ENCODE data around the gene OBSCN.

The OBSCN gene

DNA sequence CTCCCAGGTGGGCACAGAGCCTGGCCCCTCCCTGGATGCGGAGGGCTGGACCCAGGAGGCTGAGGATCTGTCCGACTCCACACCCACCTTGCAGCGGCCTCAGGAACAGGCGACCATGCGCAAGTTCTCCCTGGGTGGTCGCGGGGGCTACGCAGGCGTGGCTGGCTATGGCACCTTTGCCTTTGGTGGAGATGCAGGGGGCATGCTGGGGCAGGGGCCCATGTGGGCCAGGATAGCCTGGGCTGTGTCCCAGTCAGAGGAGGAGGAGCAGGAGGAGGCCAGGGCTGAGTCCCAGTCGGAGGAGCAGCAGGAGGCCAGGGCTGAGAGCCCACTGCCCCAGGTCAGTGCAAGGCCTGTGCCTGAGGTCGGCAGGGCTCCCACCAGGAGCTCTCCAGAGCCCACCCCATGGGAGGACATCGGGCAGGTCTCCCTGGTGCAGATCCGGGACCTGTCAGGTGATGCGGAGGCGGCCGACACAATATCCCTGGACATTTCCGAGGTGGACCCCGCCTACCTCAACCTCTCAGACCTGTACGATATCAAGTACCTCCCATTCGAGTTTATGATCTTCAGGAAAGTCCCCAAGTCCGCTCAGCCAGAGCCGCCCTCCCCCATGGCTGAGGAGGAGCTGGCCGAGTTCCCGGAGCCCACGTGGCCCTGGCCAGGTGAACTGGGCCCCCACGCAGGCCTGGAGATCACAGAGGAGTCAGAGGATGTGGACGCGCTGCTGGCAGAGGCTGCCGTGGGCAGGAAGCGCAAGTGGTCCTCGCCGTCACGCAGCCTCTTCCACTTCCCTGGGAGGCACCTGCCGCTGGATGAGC is 164.5 kb downstream of the OBSCN start:
- 90 to 92% methylated on average over 30 to 34 of the region's 34 CpGs for WGBS, 2 experiments (ENCODE audit: insufficient coverage in 2 of 2)
- Histone ChIP-seq H3K4me3 (ENCODE audit: extremely low read depth, insufficient read depth, low read length, poor library complexity, severe bottlenecking) (no peak overlapping the region), H3K4me1 (ENCODE audit: control insufficient read depth, insufficient read depth, low read length, poor library complexity, severe bottlenecking) (no peaks in the 10 kb centered on the region), H3K36me3 (ENCODE audit: control insufficient read depth, insufficient read depth, low read length) (no peaks in the 10 kb centered on the region), H3K9me3 (ENCODE audit: control insufficient read depth, low read length) (no peaks in the 10 kb centered on the region), H3K27ac (ENCODE audit: low read depth, low read length, severe bottlenecking) (no peak overlapping the region)

DNA sequence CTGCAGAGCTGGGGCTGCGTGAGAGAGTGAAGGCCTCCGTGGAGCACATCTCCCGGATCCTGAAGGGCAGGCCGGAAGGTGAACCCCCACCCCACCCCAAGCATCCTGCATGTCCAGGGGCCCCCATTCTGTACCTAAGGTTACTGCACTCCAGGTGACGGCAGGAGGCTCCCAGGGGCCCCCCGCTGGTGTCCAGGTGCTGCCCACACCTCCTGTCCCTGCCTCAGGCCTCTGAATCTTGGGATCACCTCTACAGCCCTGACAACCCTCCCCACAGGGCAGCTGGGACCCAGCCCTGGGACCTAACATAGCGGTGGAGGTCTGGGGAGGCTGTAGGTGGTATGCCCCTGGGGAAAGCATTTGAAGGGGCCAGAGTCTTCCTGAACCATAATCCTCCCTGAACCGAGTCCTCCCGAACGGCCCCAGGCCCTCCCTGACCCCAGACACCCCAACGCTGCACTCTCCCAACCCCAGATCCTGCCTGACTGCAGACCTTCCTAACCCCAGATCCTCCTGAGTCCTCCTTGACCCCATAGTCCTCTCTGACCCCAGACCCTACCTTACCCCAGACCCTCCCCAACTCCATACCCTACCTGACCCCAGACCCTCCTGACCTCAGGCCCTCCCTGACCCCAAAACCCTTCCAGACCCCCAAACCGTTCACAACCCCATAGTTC is 165.3 kb downstream of the OBSCN start:
- no peaks in the 10 kb centered on the region for H3K36me3 ChIP-seq (ENCODE audit: control insufficient read depth, insufficient read depth, low read length)
- H3K9me3 ChIP-seq (ENCODE audit: control insufficient read depth, low read length), result no peaks in the 10 kb centered on the region
- no peak overlapping the region for H3K27ac ChIP-seq (ENCODE audit: low read depth, low read length, severe bottlenecking)
- no peak overlapping the region for H3K4me3 ChIP-seq (ENCODE audit: extremely low read depth, insufficient read depth, low read length, poor library complexity, severe bottlenecking)
- 85 to 91% methylated on average over 5 to 11 of the region's 12 CpGs for WGBS, 2 experiments (ENCODE audit: insufficient coverage in 2 of 2)
- H3K4me1 ChIP-seq (ENCODE audit: control insufficient read depth, insufficient read depth, low read length, poor library complexity, severe bottlenecking), result no peaks in the 10 kb centered on the region

DNA sequence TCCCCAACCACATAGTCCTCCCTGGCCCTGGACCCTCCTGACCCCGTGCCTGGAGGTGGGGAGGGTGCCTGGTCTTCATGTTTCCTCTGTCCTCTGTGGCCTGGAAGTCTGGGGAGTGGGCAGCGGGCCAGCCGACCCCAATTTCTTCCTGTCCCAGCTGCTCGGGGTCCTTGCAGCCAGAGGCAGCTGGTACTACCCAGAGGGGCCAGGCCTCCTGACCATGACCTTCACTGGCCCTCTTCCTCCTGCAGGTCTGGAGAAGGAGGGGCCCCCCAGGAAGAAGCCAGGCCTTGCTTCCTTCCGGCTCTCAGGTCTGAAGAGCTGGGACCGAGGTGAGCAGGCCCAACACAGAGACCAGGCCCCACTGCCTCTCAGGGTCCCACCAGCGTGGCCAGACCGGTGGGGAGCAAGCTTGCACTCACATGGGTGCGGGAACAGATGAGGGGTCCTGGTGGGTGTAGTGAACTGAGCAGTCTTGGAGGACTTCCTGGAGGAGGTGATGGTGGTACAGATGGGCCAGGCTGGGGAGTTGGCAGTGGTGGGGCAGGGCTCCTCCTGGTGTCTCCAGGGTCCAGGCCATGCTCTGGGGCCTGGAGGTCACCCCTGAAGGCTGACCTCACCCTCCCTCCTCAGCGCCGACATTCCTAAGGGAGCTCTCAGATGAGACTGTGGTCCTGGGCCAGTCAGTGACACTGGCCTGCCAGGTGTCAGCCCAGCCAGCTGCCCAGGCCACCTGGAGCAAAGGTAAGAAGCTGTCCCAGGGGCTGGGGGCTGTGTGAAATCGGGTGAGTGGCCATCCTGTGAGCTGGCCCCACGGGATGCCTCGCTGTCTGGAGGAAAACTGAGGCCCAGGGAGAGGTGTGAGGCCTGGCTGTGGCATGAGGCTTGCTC is 166.1 kb downstream of the OBSCN start:
- Histone ChIP-seq H3K36me3 (ENCODE audit: control insufficient read depth, insufficient read depth, low read length) (no peaks in the 10 kb centered on the region), H3K4me1 (ENCODE audit: control insufficient read depth, insufficient read depth, low read length, poor library complexity, severe bottlenecking) (no peaks in the 10 kb centered on the region), H3K9me3 (ENCODE audit: control insufficient read depth, low read length) (no peaks in the 10 kb centered on the region), H3K27ac (ENCODE audit: low read depth, low read length, severe bottlenecking) (no peak overlapping the region), H3K4me3 (ENCODE audit: extremely low read depth, insufficient read depth, low read length, poor library complexity, severe bottlenecking) (no peak overlapping the region)
- WGBS, 2 experiments (ENCODE audit: insufficient coverage in 2 of 2), result 89 to 91% methylated on average over 8 to 12 of the region's 14 CpGs

DNA sequence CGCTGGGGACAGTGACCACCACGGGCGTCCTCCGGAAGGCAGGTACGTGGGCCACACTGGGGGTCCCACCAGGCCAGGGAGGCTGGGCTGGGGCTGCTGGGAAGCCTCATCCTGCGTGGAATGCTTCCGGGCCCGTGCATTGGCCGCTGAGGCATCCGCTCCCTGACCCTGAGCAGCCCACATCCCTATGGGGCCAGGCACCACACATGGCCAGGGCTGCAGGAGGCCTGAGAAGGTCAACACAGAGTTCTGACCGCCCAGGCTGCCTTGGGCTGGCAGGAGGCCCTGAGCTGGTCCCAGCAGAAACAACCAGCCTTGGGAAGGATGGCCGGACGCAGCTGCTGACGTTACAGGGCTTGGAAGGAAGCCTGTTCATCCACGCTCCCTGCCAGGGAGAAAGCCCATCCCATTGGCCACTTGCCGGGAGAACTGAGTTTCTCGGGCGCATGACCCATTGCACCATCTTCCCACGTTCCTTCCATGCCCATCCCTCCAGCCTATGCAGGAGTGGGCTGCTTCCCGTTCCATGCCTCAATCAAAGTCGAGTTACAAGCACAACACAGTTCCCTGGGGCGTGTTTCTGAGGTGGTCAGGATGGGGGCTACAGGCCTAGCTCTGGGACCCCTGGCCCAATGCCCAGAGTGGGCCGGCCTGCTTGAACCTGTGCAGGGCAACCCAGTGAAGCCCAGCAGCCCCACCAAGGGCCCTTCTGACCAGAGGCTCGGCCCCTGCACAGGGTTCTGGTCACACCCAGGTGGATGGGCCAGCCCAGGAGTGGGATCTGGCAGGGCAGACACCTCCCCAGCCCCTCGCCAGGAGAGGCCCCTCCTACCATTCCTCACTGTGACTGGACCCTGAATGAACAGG is 167.1 kb downstream of the OBSCN start:
- Histone ChIP-seq H3K36me3 (ENCODE audit: control insufficient read depth, insufficient read depth, low read length) (no peaks in the 10 kb centered on the region), H3K4me3 (ENCODE audit: extremely low read depth, insufficient read depth, low read length, poor library complexity, severe bottlenecking) (no peak overlapping the region), H3K27ac (ENCODE audit: low read depth, low read length, severe bottlenecking) (no peak overlapping the region), H3K9me3 (ENCODE audit: control insufficient read depth, low read length) (no peaks in the 10 kb centered on the region), H3K4me1 (ENCODE audit: control insufficient read depth, insufficient read depth, low read length, poor library complexity, severe bottlenecking) (no peaks in the 10 kb centered on the region)
- 90 to 92% methylated on average over 21 to 24 of the region's 25 CpGs for WGBS, 2 experiments (ENCODE audit: insufficient coverage in 2 of 2)

DNA sequence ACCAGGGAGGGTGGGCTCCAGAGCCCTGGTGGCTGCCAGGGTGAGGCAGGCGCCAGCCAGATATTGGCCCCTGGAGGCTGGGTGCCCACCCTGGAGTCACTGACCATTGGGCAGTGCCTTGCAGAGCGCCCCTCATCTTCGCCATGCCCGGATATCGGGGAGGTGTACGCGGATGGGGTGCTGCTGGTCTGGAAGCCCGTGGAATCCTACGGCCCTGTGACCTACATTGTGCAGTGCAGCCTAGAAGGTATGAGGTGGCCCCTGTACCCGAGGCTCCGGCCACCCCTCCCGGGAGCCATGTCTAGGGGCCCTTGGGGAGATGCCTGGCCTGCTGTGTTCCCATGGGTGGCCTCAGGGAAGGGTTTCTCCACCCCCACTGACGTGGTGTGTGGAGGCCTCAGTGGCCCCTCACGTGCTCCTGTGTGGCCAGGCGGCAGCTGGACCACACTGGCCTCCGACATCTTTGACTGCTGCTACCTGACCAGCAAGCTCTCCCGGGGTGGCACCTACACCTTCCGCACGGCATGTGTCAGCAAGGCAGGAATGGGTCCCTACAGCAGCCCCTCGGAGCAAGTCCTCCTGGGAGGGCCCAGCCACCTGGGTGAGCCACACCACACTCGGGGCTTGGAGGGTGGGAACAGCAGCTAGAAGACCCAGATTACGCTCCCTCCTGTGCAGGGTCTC is 167.9 kb downstream of the OBSCN start:
- Histone ChIP-seq H3K27ac (ENCODE audit: low read depth, low read length, severe bottlenecking) (no peak overlapping the region), H3K4me3 (ENCODE audit: extremely low read depth, insufficient read depth, low read length, poor library complexity, severe bottlenecking) (no peak overlapping the region), H3K4me1 (ENCODE audit: control insufficient read depth, insufficient read depth, low read length, poor library complexity, severe bottlenecking) (no peaks in the 10 kb centered on the region), H3K36me3 (ENCODE audit: control insufficient read depth, insufficient read depth, low read length) (no peaks in the 10 kb centered on the region), H3K9me3 (ENCODE audit: control insufficient read depth, low read length) (no peaks in the 10 kb centered on the region)
- WGBS, 2 experiments (ENCODE audit: insufficient coverage in 2 of 2), result 94 to 96% methylated on average over 21 to 22 of the region's 22 CpGs

DNA sequence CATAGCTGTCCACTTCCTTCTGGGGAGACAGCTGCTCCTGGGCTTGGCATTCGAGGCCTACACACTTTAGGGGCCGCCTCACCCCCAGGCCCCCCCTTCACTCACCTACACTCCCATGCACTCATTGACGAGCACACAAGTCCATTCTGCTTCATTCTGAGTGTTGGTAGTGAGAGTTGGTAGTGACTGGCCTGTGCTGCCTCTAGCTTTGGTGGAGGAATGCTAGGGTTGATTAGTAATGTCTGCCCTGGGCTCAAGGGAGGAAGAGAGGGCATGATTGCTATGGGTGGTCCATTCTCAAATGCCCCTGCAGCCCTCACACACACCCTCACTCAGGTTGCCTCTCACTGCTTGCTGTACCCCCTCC is 168.4 kb downstream of the OBSCN start:
- Histone ChIP-seq H3K9me3 (ENCODE audit: control insufficient read depth, low read length) (no peaks in the 10 kb centered on the region), H3K4me1 (ENCODE audit: control insufficient read depth, insufficient read depth, low read length, poor library complexity, severe bottlenecking) (no peaks in the 10 kb centered on the region), H3K27ac (ENCODE audit: low read depth, low read length, severe bottlenecking) (no peak overlapping the region), H3K36me3 (ENCODE audit: control insufficient read depth, insufficient read depth, low read length) (no peaks in the 10 kb centered on the region), H3K4me3 (ENCODE audit: extremely low read depth, insufficient read depth, low read length, poor library complexity, severe bottlenecking) (no peak overlapping the region)
- no CpG with 5 or more reads among the region's 3 CpGs for WGBS, 2 experiments (ENCODE audit: insufficient coverage in 2 of 2)

DNA sequence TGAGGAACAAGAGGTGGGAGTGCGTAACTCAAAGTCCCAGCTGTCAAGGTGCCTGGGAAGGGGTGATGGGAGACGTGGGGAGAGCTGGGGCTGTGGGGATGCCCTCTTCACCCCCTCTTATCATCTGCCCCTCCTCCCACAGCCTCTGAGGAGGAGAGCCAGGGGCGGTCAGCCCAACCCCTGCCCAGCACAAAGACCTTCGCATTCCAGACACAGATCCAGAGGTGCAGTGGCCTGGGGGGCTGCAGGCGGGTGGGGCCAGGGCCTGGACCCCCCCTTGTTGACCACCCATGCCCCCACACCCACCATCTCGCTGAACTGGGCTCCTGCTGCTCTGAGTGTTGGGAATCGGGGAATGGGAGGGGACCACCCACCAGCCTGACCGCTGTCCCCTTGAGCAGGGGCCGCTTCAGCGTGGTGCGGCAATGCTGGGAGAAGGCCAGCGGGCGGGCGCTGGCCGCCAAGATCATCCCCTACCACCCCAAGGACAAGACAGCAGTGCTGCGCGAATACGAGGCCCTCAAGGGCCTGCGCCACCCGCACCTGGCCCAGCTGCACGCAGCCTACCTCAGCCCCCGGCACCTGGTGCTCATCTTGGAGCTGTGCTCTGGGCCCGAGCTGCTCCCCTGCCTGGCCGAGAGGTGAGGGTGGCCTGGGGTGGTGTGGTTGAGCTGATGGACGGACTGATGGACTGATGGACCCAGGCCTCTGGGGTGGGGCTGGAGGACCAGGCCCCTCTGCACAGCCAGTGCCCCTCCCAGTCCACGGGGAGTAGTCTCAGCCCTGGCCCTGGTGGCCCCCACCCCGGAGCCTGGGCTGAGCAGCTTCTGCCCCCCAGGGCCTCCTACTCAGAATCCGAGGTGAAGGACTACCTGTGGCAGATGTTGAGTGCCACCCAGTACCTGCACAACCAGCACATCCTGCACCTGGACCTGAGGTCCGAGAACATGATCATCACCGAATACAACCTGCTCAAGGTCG is 169.1 kb downstream of the OBSCN start:
- no peak overlapping the region for H3K27ac ChIP-seq (ENCODE audit: low read depth, low read length, severe bottlenecking)
- no peak overlapping the region for H3K4me3 ChIP-seq (ENCODE audit: extremely low read depth, insufficient read depth, low read length, poor library complexity, severe bottlenecking)
- H3K9me3 ChIP-seq (ENCODE audit: control insufficient read depth, low read length), result no peaks in the 10 kb centered on the region
- WGBS, 2 experiments (ENCODE audit: insufficient coverage in 2 of 2), result 93 to 94% methylated on average over 10 to 17 of the region's 31 CpGs
- H3K4me1 ChIP-seq (ENCODE audit: control insufficient read depth, insufficient read depth, low read length, poor library complexity, severe bottlenecking), result no peaks in the 10 kb centered on the region
- H3K36me3 ChIP-seq (ENCODE audit: control insufficient read depth, insufficient read depth, low read length), result no peaks in the 10 kb centered on the region

DNA sequence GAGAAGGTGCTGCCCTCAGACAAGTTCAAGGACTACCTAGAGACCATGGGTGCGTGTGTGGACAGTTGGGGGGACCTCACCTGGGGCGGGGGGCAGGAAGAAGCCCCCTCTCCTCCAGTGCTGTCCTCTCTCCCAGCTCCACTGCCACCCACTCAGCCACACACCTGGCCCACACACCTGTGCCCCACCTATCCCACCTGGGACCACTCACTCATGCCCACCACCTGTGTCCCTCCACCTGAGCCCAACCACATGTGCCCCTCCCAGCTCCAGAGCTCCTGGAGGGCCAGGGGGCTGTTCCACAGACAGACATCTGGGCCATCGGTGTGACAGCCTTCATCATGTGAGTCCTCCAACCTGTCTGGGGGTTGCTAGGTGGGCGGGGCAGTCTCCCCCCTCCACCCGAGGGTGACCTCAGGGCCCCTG is 169.8 kb downstream of the OBSCN start:
- WGBS, 2 experiments (ENCODE audit: insufficient coverage in 2 of 2), result 69 to 74% methylated on average over 5 of the region's 5 CpGs
- Histone ChIP-seq H3K4me3 (ENCODE audit: extremely low read depth, insufficient read depth, low read length, poor library complexity, severe bottlenecking) (no peak overlapping the region), H3K4me1 (ENCODE audit: control insufficient read depth, insufficient read depth, low read length, poor library complexity, severe bottlenecking) (no peaks in the 10 kb centered on the region), H3K9me3 (ENCODE audit: control insufficient read depth, low read length) (no peaks in the 10 kb centered on the region), H3K27ac (ENCODE audit: low read depth, low read length, severe bottlenecking) (no peak overlapping the region), H3K36me3 (ENCODE audit: control insufficient read depth, insufficient read depth, low read length) (no peaks in the 10 kb centered on the region)

Measured in mesodermal cell (in vitro differentiated cells).